Ovary (tissue), 9 donors: ENCODE results near the gene CREB1. TPM values are rescaled to one million over a fixed set of nuclear protein-coding genes. Genes with fewer than 3 reads are reported as not detected.

Experiments used
- DNase-seq, 5 donors: peaks; one replicate each; pipeline ENCODE4 v3.0.0-alpha.2; 2019 to 2020
- H3K27ac ChIP-seq, 2 donors: fragments of 200-600 bp; one replicate each; pipeline versions ENCODE4 v1.5.1 to v1.8.0; 2019 to 2022
- H3K27me3 ChIP-seq: fragments of 200-600 bp; one replicate; pipeline ENCODE4 v1.8.0; 2022
- H3K36me3 ChIP-seq: fragments of 200-600 bp; sonication (generic); one replicate; pipeline ENCODE4 v1.5.1; 2019
- H3K4me1 ChIP-seq: one replicate; pipeline ENCODE4 v1.8.1; 2013; ENCODE audit warnings: mild to moderate bottlenecking, moderate library complexity; ENCODE audit not compliant: insufficient read depth
- H3K4me3 ChIP-seq: fragments of 200-600 bp; sonication (generic); one replicate; pipeline ENCODE4 v1.5.1; 2017
- H3K9me3 ChIP-seq, 2 donors: fragments of 200-600 bp in 1 of 2; sonication (generic) in 1 of 2; one replicate each; pipeline versions ENCODE4 v1.5.1 to v1.8.1; 2013 to 2019; ENCODE audit warnings: mild to moderate bottlenecking in 1 of 2, moderate library complexity in 1 of 2
- EP300 ChIP-seq: sonication (generic); formaldehyde crosslinking; IDR thresholded peaks from one replicate; pipeline ENCODE4 v1.6.1; 2017; ENCODE audit warnings: antibody characterized with exemption
- POLR2A ChIP-seq: fragments of 450-650 bp; IDR thresholded peaks from one replicate; pipeline ENCODE4 v1.6.1; 2017; ENCODE audit warnings: antibody characterized with exemption, mild to moderate bottlenecking, moderate library complexity
- WGBS, 3 donors: extraction: QIAGEN DNeasy Blood & Tissue Kit in 1 of 3; methylation state at CpG; one replicate each; pipeline versions ENCODE4 v1.1.5 to v1.1.7; 2013 to 2017; 5-methylcytosine and 5-hydroxymethylcytosine counted together
- intact Hi-C, 4 donors: fragments of 100-400 bp; cut with DNase I; formaldehyde crosslinking; loops; one replicate each; pipeline versions ENCODE4 v1.11.0 to v1.15.1; 2022 to 2023
- polyA plus RNA-seq, 2 donors: library from polyadenylated mRNA; stranded (reverse); fragments of 200-250 nt in 1 of 2; fragments of 350-450 nt in 1 of 2; fragmentation: Illumina TruSeq in 1 of 2; extraction: RNeasy Lipid Tissue Mini Kit (QIAGEN cat#74804) in 1 of 2; gene quantifications; one replicate each; pipeline ENCODE4 v1.2.3, GENCODE V29; 2013 to 2014
- total RNA-seq, 7 donors: library from RNA; depleted of rRNA in 2 of 7; stranded (reverse); fragments of >200 nt in 2 of 7; fragmentation: NEBNext Ultra II Directional in 3 of 7; extraction: Animal tissue kit (Norgen Biotek cat#: 25700) in 3 of 7; gene quantifications; one replicate each; pipeline versions ENCODE4 v1.1.0 to v1.2.4, GENCODE V29; 2016 to 2023
- TF ChIP-seq, protein P1 (sequence below), 3 donors: fragments of 450-650 bp in 2 of 3; fragments of 200-600 bp in 1 of 3; IDR thresholded peaks; one replicate each; pipeline versions ENCODE4 v1.5.1 to v1.8.0; 2016 to 2022; ENCODE audit warnings: antibody characterized with exemption in 3 of 3, mild to moderate bottlenecking in 1 of 3
- donor health status: DM: no; HTN: no; CAD: no; lungs with moderate emphysema.
- donor health status: DM: no; HTN: no; CAD: no.
- donor health status: Bipolar disorder and iron deficiency.
- donor health status: DM: yes; HTN: yes; CAD: no.
- donor health status: DM: no; HTN: no; CAD: no.
- donor health status: DM: yes; HTN: yes; CAD: no.

Gene CREB1
- total and polyA plus RNA-seq, 9 donors, result 10.8 to 79.6 (median 60.2) TPM

- H3K9me3 ChIP-seq, result no peaks in the 10 kb centered on the region
- no peaks in the 10 kb centered on the region for H3K27me3 ChIP-seq
- H3K4me3 ChIP-seq, result no peak overlapping the region
- TF ChIP-seq EP300 (no peak), POLR2A (no peak)
- TF ChIP-seq, protein P1, sequence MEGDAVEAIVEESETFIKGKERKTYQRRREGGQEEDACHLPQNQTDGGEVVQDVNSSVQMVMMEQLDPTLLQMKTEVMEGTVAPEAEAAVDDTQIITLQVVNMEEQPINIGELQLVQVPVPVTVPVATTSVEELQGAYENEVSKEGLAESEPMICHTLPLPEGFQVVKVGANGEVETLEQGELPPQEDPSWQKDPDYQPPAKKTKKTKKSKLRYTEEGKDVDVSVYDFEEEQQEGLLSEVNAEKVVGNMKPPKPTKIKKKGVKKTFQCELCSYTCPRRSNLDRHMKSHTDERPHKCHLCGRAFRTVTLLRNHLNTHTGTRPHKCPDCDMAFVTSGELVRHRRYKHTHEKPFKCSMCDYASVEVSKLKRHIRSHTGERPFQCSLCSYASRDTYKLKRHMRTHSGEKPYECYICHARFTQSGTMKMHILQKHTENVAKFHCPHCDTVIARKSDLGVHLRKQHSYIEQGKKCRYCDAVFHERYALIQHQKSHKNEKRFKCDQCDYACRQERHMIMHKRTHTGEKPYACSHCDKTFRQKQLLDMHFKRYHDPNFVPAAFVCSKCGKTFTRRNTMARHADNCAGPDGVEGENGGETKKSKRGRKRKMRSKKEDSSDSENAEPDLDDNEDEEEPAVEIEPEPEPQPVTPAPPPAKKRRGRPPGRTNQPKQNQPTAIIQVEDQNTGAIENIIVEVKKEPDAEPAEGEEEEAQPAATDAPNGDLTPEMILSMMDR (IDR thresholded peaks at IDR 0.05), result no peak
- WGBS, 3 donors, result 75 to 97% (median 87%) methylated on average over 1 of the region's 1 CpG
- H3K36me3 ChIP-seq, result no peaks in the 10 kb centered on the region
- no peaks in the 10 kb centered on the region for H3K4me1 ChIP-seq
- intact Hi-C loops, result no loop called here
- no peak for DNase-seq
- H3K27ac ChIP-seq, result no peak overlapping the region
These were observed 30.6 kb upstream of the CREB1 start for GRCh38 chr2:207499114-207499513.

DNA sequence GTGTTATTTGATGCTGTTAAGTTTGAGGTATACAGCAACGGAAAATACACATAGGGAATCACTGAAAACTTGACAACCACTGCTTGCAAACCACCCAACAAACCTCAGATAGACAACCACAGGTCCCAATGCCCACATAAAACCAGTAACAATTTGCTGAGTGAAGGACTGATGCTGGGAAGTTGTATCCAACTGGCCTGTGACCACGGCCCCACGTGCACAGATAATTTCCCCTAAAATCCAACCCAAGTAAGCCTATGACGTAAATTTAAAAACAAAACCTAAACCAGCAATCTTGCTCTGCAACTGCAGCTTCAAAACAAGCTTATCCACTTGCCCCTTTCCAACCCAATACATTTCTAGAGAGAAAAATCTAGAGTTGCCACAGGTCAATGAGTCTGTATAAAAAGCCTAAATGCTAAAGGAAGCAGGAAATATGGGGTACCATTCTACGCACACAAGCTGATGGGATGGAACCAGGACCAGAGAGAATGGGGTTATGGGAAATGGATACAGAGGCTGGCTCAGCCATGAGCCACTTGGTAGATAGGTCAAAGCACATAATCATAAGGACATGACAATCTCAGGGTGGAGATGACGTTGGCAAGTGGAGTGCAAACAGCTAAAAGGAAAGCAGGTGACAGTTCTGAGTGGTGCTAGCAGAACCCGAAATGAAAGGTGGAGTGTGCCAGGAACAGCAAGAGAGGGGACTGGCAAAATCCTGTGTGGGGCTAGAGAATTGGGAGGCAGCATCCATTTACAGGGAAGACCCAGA is 27.8 kb upstream of the CREB1 start:
- H3K27me3 ChIP-seq, result no peaks in the 10 kb centered on the region
- H3K4me3 ChIP-seq, result no peak overlapping the region
- WGBS, 3 donors, result 87 to 90% (median 89%) methylated on average over 7 of the region's 7 CpGs
- no peak overlapping the region for H3K27ac ChIP-seq
- peaks cover 3% of the 10 kb centered on the region for H3K4me1 ChIP-seq
- no peaks in the 10 kb centered on the region for H3K36me3 ChIP-seq
- H3K9me3 ChIP-seq, result no peaks in the 10 kb centered on the region
- no peak for DNase-seq
- TF ChIP-seq EP300, result no peak
- TF ChIP-seq, protein P1 (IDR thresholded peaks at IDR 0.05), result no peak
- intact Hi-C loops, result no loop called here

DNA sequence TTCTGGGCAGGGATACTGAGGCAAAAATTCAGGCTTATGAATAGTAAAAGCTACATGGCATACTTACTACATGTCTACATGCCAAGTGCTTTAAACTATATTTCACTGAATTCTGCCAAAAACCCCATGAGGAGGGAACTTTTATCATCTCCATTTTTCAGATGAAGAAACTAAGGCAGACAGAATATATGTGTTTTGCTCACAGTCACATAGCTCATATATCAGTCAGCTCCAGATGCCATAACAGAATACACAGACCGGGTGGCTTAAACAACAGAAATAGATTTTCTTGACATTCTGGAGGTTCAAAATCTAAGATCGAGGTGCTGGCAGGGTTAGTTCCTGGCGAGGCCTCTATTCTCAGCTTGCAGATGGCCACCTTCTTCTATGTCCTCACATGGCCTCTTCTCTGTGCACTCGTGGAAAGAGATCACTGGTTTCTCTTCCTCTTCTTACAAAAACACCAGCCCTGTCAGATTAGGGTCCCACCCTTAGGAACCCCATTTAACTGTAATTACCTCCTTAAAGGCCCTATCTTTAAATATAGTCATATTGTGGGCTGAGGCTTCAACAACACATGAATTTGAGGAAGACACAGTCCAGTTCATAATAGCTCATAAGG is 27.1 kb upstream of the CREB1 start:
- TF ChIP-seq POLR2A, result no peak
- TF ChIP-seq, protein P1 (IDR thresholded peaks at IDR 0.05), result no peak
- no peak for TF ChIP-seq EP300
- Histone ChIP-seq H3K27me3 (no peaks in the 10 kb centered on the region), H3K4me3 (no peak overlapping the region), H3K9me3 (no peaks in the 10 kb centered on the region), H3K4me1 (peaks cover 3% of the 10 kb centered on the region), H3K36me3 (no peaks in the 10 kb centered on the region), H3K27ac (no peak overlapping the region)
- WGBS, 3 donors, result 79 to 85% (median 80%) methylated on average over 4 of the region's 4 CpGs
- intact Hi-C loops, result no loop called here
- no peak for DNase-seq

DNA sequence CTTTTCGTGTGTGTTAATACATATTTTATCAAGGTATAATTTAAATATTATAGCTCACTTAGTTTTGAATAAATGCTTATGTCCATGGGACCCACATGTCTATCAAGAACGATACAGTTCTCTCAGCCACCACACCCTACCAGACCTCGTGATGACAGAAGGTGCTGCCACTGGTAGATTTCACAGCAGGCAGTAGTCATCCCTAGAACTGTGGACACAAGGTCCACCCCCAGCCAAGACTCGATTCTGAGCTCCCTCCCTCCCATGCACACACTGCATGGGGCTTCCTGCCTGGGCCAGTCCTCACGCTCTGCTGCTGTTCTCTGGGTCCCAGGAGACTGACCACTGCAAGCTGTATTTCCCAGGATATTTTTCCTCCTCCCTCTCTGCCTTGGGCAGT is 26.5 kb upstream of the CREB1 start:
- H3K27ac ChIP-seq, result no peak overlapping the region
- WGBS, 3 donors, result 67 to 72% (median 70%) methylated on average over 5 of the region's 5 CpGs
- TF ChIP-seq, protein P1 (IDR thresholded peaks at IDR 0.05), result no peak
- TF ChIP-seq EP300 (no peak), POLR2A (no peak)
- H3K9me3 ChIP-seq, result no peaks in the 10 kb centered on the region
- intact Hi-C loops, result no loop called here
- no peaks in the 10 kb centered on the region for H3K27me3 ChIP-seq
- peaks cover 3% of the 10 kb centered on the region for H3K4me1 ChIP-seq
- no peaks in the 10 kb centered on the region for H3K36me3 ChIP-seq
- no peak for DNase-seq
- no peak overlapping the region for H3K4me3 ChIP-seq
